ENCODE data around the gene NAP1L3. TPM values are rescaled to one million over a fixed set of nuclear protein-coding genes. Genes with fewer than 3 reads are reported as not detected.

NAP1L3 gene
- total RNA-seq: 0.65 and 2.3 TPM in 2 replicates

DNA sequence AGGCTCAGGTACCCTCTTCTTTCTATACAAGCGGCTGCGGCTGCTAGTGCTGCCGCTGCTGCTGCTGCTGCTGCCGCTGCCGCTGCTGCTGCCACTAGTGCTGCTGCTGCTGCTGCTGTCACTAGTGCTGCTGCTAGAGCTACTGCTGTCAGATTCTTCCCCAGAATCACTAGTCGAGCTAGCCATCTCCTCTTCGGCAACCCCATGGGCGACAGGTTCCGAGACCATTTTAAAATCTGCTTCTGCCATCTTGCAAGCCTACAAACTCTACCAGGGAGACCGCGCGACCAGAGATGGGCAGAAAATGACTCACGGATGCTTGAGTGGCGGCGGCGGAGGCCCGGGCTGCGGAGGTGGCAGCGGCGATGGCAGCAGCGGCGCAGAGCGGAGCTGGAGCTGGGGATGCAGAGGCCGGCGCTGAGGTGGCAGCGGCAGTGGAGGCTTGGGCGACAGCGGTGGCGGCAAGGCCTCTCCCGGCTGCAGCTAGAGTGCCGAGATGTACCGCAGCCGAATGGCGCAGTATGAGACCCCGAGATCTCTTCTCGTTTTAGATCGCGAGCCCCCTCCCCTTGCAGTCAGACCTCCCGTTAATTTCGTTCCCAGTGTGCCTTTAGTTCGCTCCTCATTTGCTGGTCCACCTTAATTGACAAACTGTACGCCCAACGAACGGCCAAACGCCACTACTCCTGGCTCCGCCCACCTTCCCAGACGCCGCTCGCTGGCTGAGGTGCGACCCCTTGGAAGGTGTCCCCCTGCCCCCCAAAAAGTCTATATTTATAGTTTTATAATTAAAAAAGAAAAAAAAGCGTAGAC, at the start of gene NAP1L3:
Gene NAP1L3, minus strand, starts transcription at position 523 of the 813 bp plus-strand sequence. Its CDS starts 274 bp downstream, at position 249.

GRCh38 chrX:93673869-93674271, 492 bp upstream of the NAP1L3 start, which contains the start of gene FAM133A:
FAM133A (plus strand) TSS chrX:93674206; CDS start chrX:93709420, 35,214 bp downstream.

Other genes with a start within 250 kb of the NAP1L3 start
- gene FAM133A, start 628 bp upstream of the NAP1L3 start, total RNA-seq: not detected in 2 replicates